H9 (cell line): ENCODE data around the gene PMIS2. TPM values are rescaled to one million over a fixed set of nuclear protein-coding genes. Genes with fewer than 3 reads are reported as not detected.
A peak's percentile ranks its signal among the peaks of the same experiment; 100 is the strongest.

Experiments
- DNase-seq: peaks from one replicate; pipeline ENCODE4 v3.0.0-alpha.2; 2017
- H2AFZ ChIP-seq: one replicate; pipeline ENCODE4 v1.6.1; 2013; ENCODE audit warnings: mild to moderate bottlenecking, low read length, control low read depth, moderate library complexity
- H2AK5ac ChIP-seq: 2 replicates; pipeline ENCODE4 v1.6.1; 2013; ENCODE audit warnings: low read length, control low read depth, mixed read lengths; ENCODE audit not compliant: insufficient read length
- H2BK120ac ChIP-seq: one replicate; pipeline ENCODE4 v1.6.1; 2013; ENCODE audit warnings: low read depth, mild to moderate bottlenecking, low read length, control low read depth, inconsistent platforms; ENCODE audit not compliant: poor library complexity, severe bottlenecking
- H2BK12ac ChIP-seq: 2 replicates; pipeline ENCODE4 v1.6.1; 2013; ENCODE audit warnings: low read length, control low read depth, mixed read lengths, low read depth; ENCODE audit not compliant: insufficient read length
- H2BK15ac ChIP-seq: 2 replicates; pipeline ENCODE4 v1.6.1; 2013; ENCODE audit warnings: low read depth, low read length, control low read depth
- H2BK20ac ChIP-seq: one replicate; pipeline ENCODE4 v1.6.1; 2013; ENCODE audit warnings: low read depth, mild to moderate bottlenecking, low read length, control low read depth, inconsistent platforms; ENCODE audit not compliant: poor library complexity, severe bottlenecking
- H2BK5ac ChIP-seq: 2 replicates; pipeline ENCODE4 v1.6.1; 2013; ENCODE audit warnings: low read length, control low read depth, mixed read lengths; ENCODE audit not compliant: insufficient read length
- H3K14ac ChIP-seq: 2 replicates; pipeline ENCODE4 v1.6.1; 2013; ENCODE audit warnings: low read length, control low read depth; ENCODE audit not compliant: insufficient read depth
- H3K18ac ChIP-seq: 2 replicates; pipeline ENCODE4 v1.6.1; 2013; ENCODE audit warnings: low read depth, mild to moderate bottlenecking, mixed read lengths, low read length, control low read depth; ENCODE audit not compliant: insufficient read length
- H3K23ac ChIP-seq: 2 replicates; pipeline ENCODE4 v1.6.1; 2013; ENCODE audit warnings: low read length, control low read depth, mixed read lengths, low read depth; ENCODE audit not compliant: insufficient read length
- H3K23me2 ChIP-seq: 2 replicates; pipeline ENCODE4 v1.6.1; 2013; ENCODE audit warnings: low read depth, mild to moderate bottlenecking, mixed read lengths, low read length, control low read depth; ENCODE audit not compliant: insufficient read length, poor library complexity, severe bottlenecking
- H3K27ac ChIP-seq: 2 replicates; pipeline ENCODE4 v1.5.1; 2013; ENCODE audit warnings: low read length, control low read depth, mixed read lengths, low read depth; ENCODE audit not compliant: insufficient read length
- H3K27me3 ChIP-seq: 2 replicates; pipeline ENCODE4 v1.6.1; 2013; ENCODE audit warnings: low read length, control low read depth, inconsistent platforms; ENCODE audit not compliant: insufficient read depth
- H3K4ac ChIP-seq: 2 replicates; pipeline ENCODE4 v1.6.1; 2013; ENCODE audit warnings: low read depth, mild to moderate bottlenecking, control low read depth, inconsistent platforms, low read length, moderate library complexity
- H3K4me1 ChIP-seq: 2 replicates; pipeline ENCODE4 v1.6.1; 2013; ENCODE audit warnings: low read length, control low read depth, inconsistent platforms; ENCODE audit not compliant: insufficient read depth
- H3K4me2 ChIP-seq: 2 replicates; pipeline ENCODE4 v1.6.1; 2013; ENCODE audit warnings: low read length, control low read depth, mixed read lengths; ENCODE audit not compliant: insufficient read length, insufficient read depth
- H3K56ac ChIP-seq: 2 replicates; pipeline ENCODE4 v1.6.1; 2013; ENCODE audit warnings: low read depth, mild to moderate bottlenecking, mixed read lengths, low read length, control low read depth; ENCODE audit not compliant: insufficient read length
- H3K79me1 ChIP-seq: 2 replicates; pipeline ENCODE4 v1.6.1; 2013; ENCODE audit warnings: low read depth, mild to moderate bottlenecking, moderate library complexity, low read length, control low read depth, inconsistent platforms; ENCODE audit not compliant: insufficient read depth, poor library complexity, severe bottlenecking
- H3K79me2 ChIP-seq: 2 replicates; pipeline ENCODE4 v1.6.1; 2013; ENCODE audit warnings: low read length, control low read depth, inconsistent platforms; ENCODE audit not compliant: insufficient read depth
- H3K9ac ChIP-seq: 2 replicates; pipeline ENCODE4 v1.6.1; 2013; ENCODE audit warnings: low read length, control low read depth, mixed read lengths; ENCODE audit not compliant: insufficient read length; ENCODE audit errors: extremely low read depth
- H3K9me3 ChIP-seq: one replicate; pipeline ENCODE4 v1.6.1; 2013; ENCODE audit warnings: low read depth, low read length, inconsistent platforms; ENCODE audit not compliant: control insufficient read depth
- H3T11ph ChIP-seq: one replicate; pipeline ENCODE4 v1.6.1; 2013; ENCODE audit warnings: mild to moderate bottlenecking, low read length, control low read depth, inconsistent platforms
- H4K20me1 ChIP-seq: one replicate; pipeline ENCODE4 v1.6.1; 2013; ENCODE audit not compliant: control insufficient read depth, insufficient read length, insufficient read depth
- H4K5ac ChIP-seq: 2 replicates; pipeline ENCODE4 v1.6.1; 2013; ENCODE audit warnings: low read depth, mild to moderate bottlenecking, mixed read lengths, low read length, control low read depth; ENCODE audit not compliant: insufficient read length
- H4K8ac ChIP-seq: replicated peaks from 2 replicates; pipeline ENCODE4 v1.6.1; 2013; ENCODE audit warnings: low read length, control low read depth, mixed read lengths, low read depth; ENCODE audit not compliant: insufficient read length
- H4K91ac ChIP-seq: 2 replicates; pipeline ENCODE4 v1.6.1; 2013; ENCODE audit warnings: low read depth, mild to moderate bottlenecking, moderate library complexity, mixed read lengths, low read length, control low read depth; ENCODE audit not compliant: insufficient read length
- H3K27ac Mint-ChIP-seq, 3 experiments: 2 replicates in 2 of 3; 3 replicates in 1 of 3; pipeline ENCODE4 v1.8.0; 2020 to 2021; ENCODE audit warnings: mixed read lengths in 3 of 3, mild to moderate bottlenecking in 1 of 3, moderate library complexity in 1 of 3
- H3K27me3 Mint-ChIP-seq: 2 replicates; pipeline ENCODE4 v1.8.0; 2021; ENCODE audit warnings: low read depth, mild to moderate bottlenecking, moderate library complexity, mixed read lengths
- H3K36me3 Mint-ChIP-seq, 3 experiments: 2 replicates in 2 of 3; 3 replicates in 1 of 3; pipeline ENCODE4 v1.8.0; 2020 to 2021; ENCODE audit warnings: low read depth in 3 of 3, mixed read lengths in 3 of 3; ENCODE audit not compliant: insufficient read depth in 1 of 3
- H3K4me1 Mint-ChIP-seq, 2 experiments: 2 replicates each; pipeline ENCODE4 v1.8.0; 2020; ENCODE audit warnings: mixed read lengths in 2 of 2
- H3K4me3 Mint-ChIP-seq, 2 experiments: 2 replicates in 1 of 2; 3 replicates in 1 of 2; pipeline ENCODE4 v1.8.0; 2020 to 2021; ENCODE audit warnings: mild to moderate bottlenecking in 2 of 2, mixed read lengths in 2 of 2, moderate library complexity in 1 of 2
- H3K9me3 Mint-ChIP-seq, 2 experiments: 2 replicates in 1 of 2; 3 replicates in 1 of 2; pipeline ENCODE4 v1.8.0; 2020; ENCODE audit warnings: mild to moderate bottlenecking in 2 of 2, mixed read lengths in 2 of 2, moderate library complexity in 1 of 2
- CTCF ChIP-seq: fragments of 200-600 bp; sonication (generic); conservative IDR thresholded peaks from 3 replicates; pipeline ENCODE4 v1.8.0; 2021; ENCODE audit warnings: antibody characterized with exemption, mild to moderate bottlenecking
- WGBS: extraction: QIAGEN DNeasy Blood & Tissue Kit; methylation state at CpG from one replicate; pipeline ENCODE4 v1.1.7; 2013; ENCODE audit warnings: missing lambda C conversion rate, low lambda C conversion rate, mixed read lengths; ENCODE audit not compliant: insufficient read length; ENCODE audit errors: extremely low coverage; 5-methylcytosine and 5-hydroxymethylcytosine counted together
- total RNA-seq: library from RNA; stranded (reverse); gene quantifications from 2 replicates; pipeline ENCODE4 v1.2.1, GENCODE V29; 2021

PMIS2 gene
- total RNA-seq, 1 experiment from 2014 or later, result not detected

- Mint-ChIP-seq H3K4me3 (no peak overlapping the region), H3K27me3 (peaks cover 22% of the 10 kb centered on the region), H3K27ac (peak overlapping the region in 1 of 3 experiments; percentile 71; a peak in 1 of 7 replicates), H3K4me1 (peaks cover 17 to 21% of the 10 kb centered on the region in 2 experiments), H3K36me3 (peaks cover 7 to 36% (median 19%) of the 10 kb centered on the region in 3 experiments; a peak in 6 of 7 replicates), H3K9me3 (no peaks in the 10 kb centered on the region)
- H2BK5ac ChIP-seq, result no peak overlapping the region
- no peak overlapping the region for H3K27ac ChIP-seq
- peaks cover 2% of the 10 kb centered on the region for H3K23me2 ChIP-seq
- no peak overlapping the region for H4K8ac ChIP-seq
- H4K20me1 ChIP-seq, result no peaks in the 10 kb centered on the region
- no peak overlapping the region; the same call in 1 of the 2 replicates for H3K14ac ChIP-seq
- no peak overlapping the region for H2BK120ac ChIP-seq
- H2BK15ac ChIP-seq, result no peak overlapping the region
- no peak overlapping the region for H3K4me2 ChIP-seq
- no peak overlapping the region for H3T11ph ChIP-seq
- no peak overlapping the region for H2AFZ ChIP-seq
- no peak overlapping the region for H4K91ac ChIP-seq
- no peak for TF ChIP-seq CTCF
- DNase-seq, result no peak
- H3K27me3 ChIP-seq, result no peaks in the 10 kb centered on the region
- no CpG with 5 or more reads among the region's 21 CpGs for WGBS
- no peak overlapping the region for H3K18ac ChIP-seq
- no peak overlapping the region for H3K4ac ChIP-seq
- no peak overlapping the region for H2BK12ac ChIP-seq
- no peaks in the 10 kb centered on the region for H3K4me1 ChIP-seq
- no peak overlapping the region for H2BK20ac ChIP-seq
- no peaks in the 10 kb centered on the region for H3K79me2 ChIP-seq
- H2AK5ac ChIP-seq, result no peak overlapping the region
- no peaks in the 10 kb centered on the region for H3K79me1 ChIP-seq
- no peak overlapping the region for H4K5ac ChIP-seq
- H3K9me3 ChIP-seq, result no peaks in the 10 kb centered on the region
- no peak overlapping the region for H3K23ac ChIP-seq
- H3K56ac ChIP-seq, result no peak overlapping the region
- H3K9ac ChIP-seq, result no peak overlapping the region
Measured at GRCh38 chr19:35551091-35551810, 34.7 kb upstream of the PMIS2 start.
